DMS79 (cell line): ENCODE data around the gene ZNF574.

Experiments
- DNase-seq: peaks from one replicate; lab custom pipeline; 2025; lab: John Stamatoyannopoulos, UW

ZNF574 gene

GRCh38 chr19:42126574-42126973 lies 50.6 kb downstream of the ZNF574 start:
- DNase-seq: no peak

GRCh38 chr19:42129399-42130253 lies 53.7 kb downstream of the ZNF574 start:
- no peak for DNase-seq

GRCh38 chr19:42130254-42130573 lies 54.2 kb downstream of the ZNF574 start:
- DNase-seq: no peak
